HepG2 (cell line): ENCODE results near the gene ERVMER34-1. TPM values are rescaled to one million over a fixed set of nuclear protein-coding genes. Genes with fewer than 3 reads are reported as not detected.

Source experiments
- ELF3 ChIP-seq: IDR thresholded peaks from 2 replicates; pipeline ENCODE4 v1.6.1; 2016; ENCODE audit warnings: missing genetic modification reagents, missing compliant biosample characterization
- FOXA1 ChIP-seq, 2 experiments: fragments of 450-650 bp in 1 of 2; sonication (generic) in 1 of 2; formaldehyde crosslinking in 1 of 2; IDR thresholded peaks; 2 replicates each; pipeline versions ENCODE4 v1.4.0 to v1.6.1; 2016 to 2020; ENCODE audit warnings: missing genetic modification reagents in 1 of 2
- FOXO1 ChIP-seq: sonication (generic); formaldehyde crosslinking; IDR thresholded peaks from 2 replicates; pipeline ENCODE4 v1.4.0; 2020; ENCODE audit warnings: missing genetic modification reagents
- MEIS2 ChIP-seq: sonication (generic); formaldehyde crosslinking; IDR thresholded peaks from 2 replicates; pipeline ENCODE4 v1.9.0; 2021; ENCODE audit warnings: mild to moderate bottlenecking, missing genetic modification reagents
- NCOA2 ChIP-seq: sonication (generic); formaldehyde crosslinking; IDR thresholded peaks from 2 replicates; pipeline ENCODE4 v1.8.0; 2022; ENCODE audit warnings: inconsistent platforms
- RBM39 ChIP-seq: fragments of 200-400 bp; formaldehyde crosslinking; IDR thresholded peaks from one replicate; pipeline ENCODE4 v1.6.1; 2018; ENCODE audit warnings: antibody characterized with exemption, mild to moderate bottlenecking, low read depth, low read length; ENCODE audit not compliant: poor library complexity, severe bottlenecking
- SP2 ChIP-seq: sonication (generic); formaldehyde crosslinking; IDR thresholded peaks from 2 replicates; pipeline ENCODE4 v1.5.1; 2020; ENCODE audit warnings: mild to moderate bottlenecking, missing genetic modification reagents
- TCF12 ChIP-seq, 2 experiments: fragments of 450-650 bp in 1 of 2; sonication (generic) in 1 of 2; formaldehyde crosslinking in 1 of 2; IDR thresholded peaks; 2 replicates each; pipeline versions ENCODE4 v1.6.1 to v1.8.0; 2017 to 2022; ENCODE audit warnings: antibody characterized with exemption in 1 of 2, mild to moderate bottlenecking in 1 of 2, missing genetic modification reagents in 1 of 2, moderate library complexity in 1 of 2
- ZNF432 ChIP-seq: sonication (generic); formaldehyde crosslinking; IDR thresholded peaks from 2 replicates; pipeline ENCODE4 v1.5.0; 2020; ENCODE audit warnings: missing genetic modification reagents, mild to moderate bottlenecking, borderline replicate concordance
- ZNF44 ChIP-seq: sonication (generic); formaldehyde crosslinking; IDR thresholded peaks from 2 replicates; pipeline ENCODE4 v1.5.1; 2020; ENCODE audit warnings: mild to moderate bottlenecking, missing genetic modification reagents
- ZNF546 ChIP-seq: sonication (generic); formaldehyde crosslinking; conservative IDR thresholded peaks from 2 replicates; pipeline ENCODE4 v1.8.1; 2023; ENCODE audit warnings: mild to moderate bottlenecking, missing genetic modification reagents
- ZNF570 ChIP-seq: sonication (generic); formaldehyde crosslinking; IDR thresholded peaks from 2 replicates; pipeline ENCODE4 v1.4.0; 2020; ENCODE audit warnings: mild to moderate bottlenecking, missing genetic modification reagents, borderline replicate concordance
- ZNF816 ChIP-seq: sonication (generic); formaldehyde crosslinking; IDR thresholded peaks from 2 replicates; pipeline ENCODE4 v1.8.0; 2022; ENCODE audit warnings: missing genetic modification reagents, mild to moderate bottlenecking, borderline replicate concordance
- ZNF878 ChIP-seq: sonication (generic); formaldehyde crosslinking; IDR thresholded peaks from 2 replicates; pipeline ENCODE4 v1.8.1; 2023; ENCODE audit warnings: mild to moderate bottlenecking, missing genetic modification reagents, moderate library complexity
- polyA plus RNA-seq, 8 experiments: library from polyadenylated mRNA; depleted of rRNA in 3 of 8; stranded (reverse) in 7 of 8; unstranded in 1 of 8; fragments of >200 nt; fragmentation: Illumina TruSeq in 4 of 8; extraction: Trizol in 4 of 8; gene quantifications; 2 replicates each; pipeline versions ENCODE4 v1.2.1 to v1.2.3, GENCODE V29; 2011 to 2016; ENCODE audit warnings: low read depth in 4 of 8, missing spikeins in 1 of 8, mixed read lengths in 1 of 8; ENCODE audit not compliant: insufficient read depth in 1 of 8
- total RNA-seq, 5 experiments: library from RNA; depleted of rRNA; stranded (reverse); fragments of >200 nt; fragmentation: Illumina TruSeq; extraction: Trizol; gene quantifications; 2 replicates each; pipeline ENCODE4 v1.2.3, GENCODE V29; 2016; ENCODE audit warnings: low read depth in 1 of 5
- TF ChIP-seq, protein P1 (sequence below): sonication (generic); formaldehyde crosslinking; IDR thresholded peaks from 2 replicates; pipeline ENCODE4 v1.4.0; 2020; ENCODE audit warnings: low read depth, missing genetic modification reagents
- TF ChIP-seq, protein P2 (sequence below), 2 experiments: fragments of 450-650 bp in 1 of 2; sonication (generic) in 1 of 2; formaldehyde crosslinking in 1 of 2; IDR thresholded peaks; 2 replicates each; pipeline versions ENCODE4 v1.6.1 to v1.8.0; 2016 to 2022; ENCODE audit warnings: antibody characterized with exemption in 1 of 2, mild to moderate bottlenecking in 1 of 2, missing genetic modification reagents in 1 of 2

Gene ERVMER34-1
- total and polyA plus RNA-seq, 2 of the 13 experiments (the other 11 are each of a cell fraction or from before 2014, with no cell fraction given) = 0.04 to 0.35 TPM

DNA sequence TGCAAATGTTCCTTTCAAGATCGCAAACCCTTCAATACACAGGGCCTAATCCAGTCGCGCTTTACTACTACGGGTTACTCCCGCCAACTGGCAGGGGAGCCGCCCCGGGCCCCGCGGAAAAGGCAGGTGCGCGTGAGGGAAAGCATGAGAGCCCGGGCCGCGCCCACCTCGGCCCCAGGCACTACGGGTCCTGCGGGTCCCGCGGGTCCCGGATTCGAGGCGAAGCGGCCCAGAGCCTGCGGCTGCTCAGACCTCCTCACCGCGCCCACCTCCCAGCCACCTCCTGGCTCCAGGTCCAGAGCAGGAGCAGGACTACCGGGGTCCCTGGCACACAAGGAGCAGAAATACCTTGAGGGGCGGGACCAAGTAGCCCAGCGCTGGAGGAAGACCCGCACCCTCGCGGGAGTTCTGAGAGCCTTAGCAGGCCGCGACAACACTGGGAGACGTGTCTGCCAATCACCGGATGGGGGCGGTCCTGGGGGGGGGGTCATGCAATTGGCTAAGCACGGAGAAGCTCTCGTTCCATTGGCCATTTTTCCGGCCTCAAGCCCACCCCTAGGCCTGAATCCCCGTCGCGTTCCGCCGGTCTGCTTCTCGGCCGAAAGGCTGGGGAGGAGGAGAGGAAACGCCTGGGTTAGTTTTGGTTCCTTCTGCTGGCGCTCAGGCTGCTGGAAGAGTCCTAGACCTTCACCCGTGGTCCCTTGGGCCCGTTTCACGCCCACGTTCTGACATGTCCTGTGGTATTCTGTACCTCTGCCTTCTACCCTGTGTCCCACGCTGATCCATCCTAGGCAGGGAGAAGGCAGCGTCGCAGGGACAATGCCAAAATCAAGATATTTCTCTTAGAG is 29.0 kb downstream of the ERVMER34-1 start (continued):
- TF ChIP-seq, protein P1, sequence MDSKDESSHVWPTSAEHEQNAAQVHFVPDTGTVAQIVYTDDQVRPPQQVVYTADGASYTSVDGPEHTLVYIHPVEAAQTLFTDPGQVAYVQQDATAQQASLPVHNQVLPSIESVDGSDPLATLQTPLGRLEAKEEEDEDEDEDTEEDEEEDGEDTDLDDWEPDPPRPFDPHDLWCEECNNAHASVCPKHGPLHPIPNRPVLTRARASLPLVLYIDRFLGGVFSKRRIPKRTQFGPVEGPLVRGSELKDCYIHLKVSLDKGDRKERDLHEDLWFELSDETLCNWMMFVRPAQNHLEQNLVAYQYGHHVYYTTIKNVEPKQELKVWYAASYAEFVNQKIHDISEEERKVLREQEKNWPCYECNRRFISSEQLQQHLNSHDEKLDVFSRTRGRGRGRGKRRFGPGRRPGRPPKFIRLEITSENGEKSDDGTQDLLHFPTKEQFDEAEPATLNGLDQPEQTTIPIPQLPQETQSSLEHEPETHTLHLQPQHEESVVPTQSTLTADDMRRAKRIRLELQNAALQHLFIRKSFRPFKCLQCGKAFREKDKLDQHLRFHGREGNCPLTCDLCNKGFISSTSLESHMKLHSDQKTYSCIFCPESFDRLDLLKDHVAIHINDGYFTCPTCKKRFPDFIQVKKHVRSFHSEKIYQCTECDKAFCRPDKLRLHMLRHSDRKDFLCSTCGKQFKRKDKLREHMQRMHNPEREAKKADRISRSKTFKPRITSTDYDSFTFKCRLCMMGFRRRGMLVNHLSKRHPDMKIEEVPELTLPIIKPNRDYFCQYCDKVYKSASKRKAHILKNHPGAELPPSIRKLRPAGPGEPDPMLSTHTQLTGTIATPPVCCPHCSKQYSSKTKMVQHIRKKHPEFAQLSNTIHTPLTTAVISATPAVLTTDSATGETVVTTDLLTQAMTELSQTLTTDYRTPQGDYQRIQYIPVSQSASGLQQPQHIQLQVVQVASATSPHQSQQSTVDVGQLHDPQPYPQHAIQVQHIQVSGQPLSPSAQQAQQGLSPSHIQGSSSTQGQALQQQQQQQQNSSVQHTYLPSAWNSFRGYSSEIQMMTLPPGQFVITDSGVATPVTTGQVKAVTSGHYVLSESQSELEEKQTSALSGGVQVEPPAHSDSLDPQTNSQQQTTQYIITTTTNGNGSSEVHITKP (CRISPR knock-in tag) = no peak
- TF ChIP-seq SP2 (CRISPR knock-in tag) (peak; percentile 89), ZNF44 (CRISPR knock-in tag) (no peak), ZNF432 (no peak), NCOA2 (CRISPR knock-in tag) (no peak), ELF3 (CRISPR knock-in tag) (no peak), MEIS2 (CRISPR knock-in tag) (no peak), ZNF546 (CRISPR knock-in tag) (no peak), TCF12 (IDR thresholded peaks at IDR 0.05) (no peak), TCF12 (CRISPR knock-in tag; IDR thresholded peaks at IDR 0.05) (no peak), ZNF878 (CRISPR knock-in tag) (peak; percentile 84), RBM39 (no peak), FOXO1 (CRISPR knock-in tag) (no peak), ZNF570 (CRISPR knock-in tag) (no peak), ZNF816 (CRISPR knock-in tag) (no peak), FOXA1 (IDR thresholded peaks at IDR 0.05) (no peak), FOXA1 (CRISPR knock-in tag; IDR thresholded peaks at IDR 0.05) (no peak)
- TF ChIP-seq, protein P2, sequence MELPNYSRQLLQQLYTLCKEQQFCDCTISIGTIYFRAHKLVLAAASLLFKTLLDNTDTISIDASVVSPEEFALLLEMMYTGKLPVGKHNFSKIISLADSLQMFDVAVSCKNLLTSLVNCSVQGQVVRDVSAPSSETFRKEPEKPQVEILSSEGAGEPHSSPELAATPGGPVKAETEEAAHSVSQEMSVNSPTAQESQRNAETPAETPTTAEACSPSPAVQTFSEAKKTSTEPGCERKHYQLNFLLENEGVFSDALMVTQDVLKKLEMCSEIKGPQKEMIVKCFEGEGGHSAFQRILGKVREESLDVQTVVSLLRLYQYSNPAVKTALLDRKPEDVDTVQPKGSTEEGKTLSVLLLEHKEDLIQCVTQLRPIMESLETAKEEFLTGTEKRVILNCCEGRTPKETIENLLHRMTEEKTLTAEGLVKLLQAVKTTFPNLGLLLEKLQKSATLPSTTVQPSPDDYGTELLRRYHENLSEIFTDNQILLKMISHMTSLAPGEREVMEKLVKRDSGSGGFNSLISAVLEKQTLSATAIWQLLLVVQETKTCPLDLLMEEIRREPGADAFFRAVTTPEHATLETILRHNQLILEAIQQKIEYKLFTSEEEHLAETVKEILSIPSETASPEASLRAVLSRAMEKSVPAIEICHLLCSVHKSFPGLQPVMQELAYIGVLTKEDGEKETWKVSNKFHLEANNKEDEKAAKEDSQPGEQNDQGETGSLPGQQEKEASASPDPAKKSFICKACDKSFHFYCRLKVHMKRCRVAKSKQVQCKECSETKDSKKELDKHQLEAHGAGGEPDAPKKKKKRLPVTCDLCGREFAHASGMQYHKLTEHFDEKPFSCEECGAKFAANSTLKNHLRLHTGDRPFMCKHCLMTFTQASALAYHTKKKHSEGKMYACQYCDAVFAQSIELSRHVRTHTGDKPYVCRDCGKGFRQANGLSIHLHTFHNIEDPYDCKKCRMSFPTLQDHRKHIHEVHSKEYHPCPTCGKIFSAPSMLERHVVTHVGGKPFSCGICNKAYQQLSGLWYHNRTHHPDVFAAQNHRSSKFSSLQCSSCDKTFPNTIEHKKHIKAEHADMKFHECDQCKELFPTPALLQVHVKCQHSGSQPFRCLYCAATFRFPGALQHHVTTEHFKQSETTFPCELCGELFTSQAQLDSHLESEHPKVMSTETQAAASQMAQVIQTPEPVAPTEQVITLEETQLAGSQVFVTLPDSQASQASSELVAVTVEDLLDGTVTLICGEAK (IDR thresholded peaks at IDR 0.05) = no peak
- TF ChIP-seq, protein P2 (CRISPR knock-in tag; IDR thresholded peaks at IDR 0.05) = no peak
